ENCODE results near the gene ATP2B1.

DNA sequence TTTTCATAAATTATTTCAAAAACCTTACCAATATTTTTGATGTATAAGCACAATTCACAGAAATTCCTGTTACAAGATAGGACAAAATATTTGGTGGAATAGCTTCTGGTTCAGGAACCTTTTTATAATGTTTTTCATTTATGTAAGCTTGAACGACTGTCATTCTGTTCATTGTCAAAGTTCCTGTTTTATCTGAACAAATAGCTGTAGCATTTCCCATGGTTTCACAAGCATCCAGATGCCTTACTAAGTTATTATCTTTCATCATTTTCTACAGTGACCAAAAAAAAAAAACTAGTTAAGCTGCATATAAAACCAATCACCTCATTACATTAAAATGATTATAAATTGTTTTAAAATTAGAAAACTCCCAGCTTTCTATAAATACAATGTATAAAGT lies 87.1 kb downstream of the ATP2B1 start:
- no peak for TF ChIP-seq POLR2AphosphoS5 (IDR thresholded peaks at IDR 0.05; ENCODE audit: low read depth, low read length)
- TF ChIP-seq POLR2A (IDR thresholded peaks at IDR 0.05; ENCODE audit: low read depth, low read length), result no peak
- no peak for TF ChIP-seq TAF1 (IDR thresholded peaks at IDR 0.05; ENCODE audit: low read depth, low read length)
- no peak for TF ChIP-seq PAX5 (IDR thresholded peaks at IDR 0.05; ENCODE audit: insufficient read depth, low read length, severe bottlenecking)
- no peak for TF ChIP-seq POU2F2 (IDR thresholded peaks at IDR 0.05; ENCODE audit: low read depth, low read length)
- no peak for TF ChIP-seq SPI1 (IDR thresholded peaks at IDR 0.05; ENCODE audit: low read depth, low read length)

Measured in GM12891 (cell line).